ENCODE results near the gene GRK5.

DNA sequence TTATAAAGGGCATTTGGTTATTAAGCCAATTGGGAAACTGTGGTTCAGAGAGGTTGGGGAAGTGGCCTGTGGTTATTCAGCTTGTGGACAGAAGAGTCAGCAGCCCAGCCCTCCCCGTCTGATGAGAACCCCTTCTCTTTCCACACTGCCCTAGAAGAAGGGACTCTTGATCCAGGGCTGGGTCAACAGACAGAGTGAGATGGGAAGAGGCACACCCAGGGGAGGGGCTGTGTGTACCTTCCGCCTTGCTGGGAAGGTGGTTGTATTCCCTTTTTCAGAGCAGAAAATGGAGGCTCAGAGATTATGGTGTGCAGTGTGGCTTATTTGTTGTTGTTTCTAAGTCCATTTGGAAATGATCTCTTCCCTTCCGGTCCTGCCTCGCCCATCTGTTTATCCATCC is 103.4 kb downstream of the GRK5 start:
- TF ChIP-seq, protein P1, sequence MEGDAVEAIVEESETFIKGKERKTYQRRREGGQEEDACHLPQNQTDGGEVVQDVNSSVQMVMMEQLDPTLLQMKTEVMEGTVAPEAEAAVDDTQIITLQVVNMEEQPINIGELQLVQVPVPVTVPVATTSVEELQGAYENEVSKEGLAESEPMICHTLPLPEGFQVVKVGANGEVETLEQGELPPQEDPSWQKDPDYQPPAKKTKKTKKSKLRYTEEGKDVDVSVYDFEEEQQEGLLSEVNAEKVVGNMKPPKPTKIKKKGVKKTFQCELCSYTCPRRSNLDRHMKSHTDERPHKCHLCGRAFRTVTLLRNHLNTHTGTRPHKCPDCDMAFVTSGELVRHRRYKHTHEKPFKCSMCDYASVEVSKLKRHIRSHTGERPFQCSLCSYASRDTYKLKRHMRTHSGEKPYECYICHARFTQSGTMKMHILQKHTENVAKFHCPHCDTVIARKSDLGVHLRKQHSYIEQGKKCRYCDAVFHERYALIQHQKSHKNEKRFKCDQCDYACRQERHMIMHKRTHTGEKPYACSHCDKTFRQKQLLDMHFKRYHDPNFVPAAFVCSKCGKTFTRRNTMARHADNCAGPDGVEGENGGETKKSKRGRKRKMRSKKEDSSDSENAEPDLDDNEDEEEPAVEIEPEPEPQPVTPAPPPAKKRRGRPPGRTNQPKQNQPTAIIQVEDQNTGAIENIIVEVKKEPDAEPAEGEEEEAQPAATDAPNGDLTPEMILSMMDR (IDR thresholded peaks at IDR 0.05; ENCODE audit: low read depth, low read length) = no peak
- TF ChIP-seq MYC (IDR thresholded peaks at IDR 0.05; ENCODE audit: low read depth, low read length) = no peak
- TF ChIP-seq POLR2A (IDR thresholded peaks at IDR 0.05; ENCODE audit: extremely low read depth, insufficient read length) = no peak
